HG02973 (cell line): ENCODE data around the gene KIF21A.

Experiments used
- ATAC-seq: cut with Tn5 transposase; IDR thresholded peaks from one replicate; pipeline ENCODE4 v1.9.1; 2021; ENCODE audit warnings: moderate library complexity; ENCODE audit not compliant: unreplicated experiment

KIF21A gene

GRCh38 chr12:39389399-39390150 is 53.3 kb downstream of the KIF21A start:
- no peak for ATAC-seq

- no peak for ATAC-seq
These were observed 56.6 kb downstream of the KIF21A start for GRCh38 chr12:39386335-39386734.

GRCh38 chr12:39383114-39383513 is 59.8 kb downstream of the KIF21A start:
- no peak for ATAC-seq

DNA sequence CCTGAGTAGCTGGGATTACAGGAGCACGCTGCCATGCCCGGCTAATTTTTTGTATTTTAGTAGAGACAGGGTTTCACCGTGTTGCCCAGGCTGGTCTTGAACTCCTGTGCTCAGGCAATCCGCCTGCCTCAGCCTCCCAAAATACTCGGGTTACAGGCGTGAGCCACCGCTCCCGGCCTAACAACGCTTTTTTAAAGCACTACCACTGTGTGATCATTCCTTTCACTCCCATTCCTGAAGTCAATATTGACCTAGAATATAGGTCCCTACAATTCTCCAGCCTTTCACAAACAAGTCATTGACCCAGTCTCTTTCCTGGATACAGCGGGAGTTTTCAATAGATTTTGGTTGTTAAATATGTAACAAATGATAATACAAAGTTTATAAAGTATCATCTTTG is 62.8 kb downstream of the KIF21A start:
- ATAC-seq: no peak

DNA sequence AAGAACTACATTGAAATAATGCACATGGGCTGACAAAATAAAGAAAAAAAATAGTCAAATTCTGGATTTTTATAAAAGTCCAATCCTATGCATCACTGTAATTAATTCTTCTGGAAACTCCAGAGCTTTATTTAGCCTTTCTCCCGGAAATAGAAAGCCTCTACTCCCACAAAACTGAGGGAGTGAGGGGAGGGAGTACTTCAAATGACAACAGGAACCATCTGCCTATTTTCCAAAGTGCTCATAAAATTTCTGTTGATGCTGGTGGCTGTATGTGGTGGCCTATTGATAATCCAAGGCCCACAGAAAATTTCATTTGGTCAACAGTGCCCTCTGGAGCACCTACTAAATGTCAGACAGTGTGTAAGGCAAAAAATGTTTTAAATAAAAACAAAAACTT is 64.6 kb downstream of the KIF21A start:
- no peak for ATAC-seq

DNA sequence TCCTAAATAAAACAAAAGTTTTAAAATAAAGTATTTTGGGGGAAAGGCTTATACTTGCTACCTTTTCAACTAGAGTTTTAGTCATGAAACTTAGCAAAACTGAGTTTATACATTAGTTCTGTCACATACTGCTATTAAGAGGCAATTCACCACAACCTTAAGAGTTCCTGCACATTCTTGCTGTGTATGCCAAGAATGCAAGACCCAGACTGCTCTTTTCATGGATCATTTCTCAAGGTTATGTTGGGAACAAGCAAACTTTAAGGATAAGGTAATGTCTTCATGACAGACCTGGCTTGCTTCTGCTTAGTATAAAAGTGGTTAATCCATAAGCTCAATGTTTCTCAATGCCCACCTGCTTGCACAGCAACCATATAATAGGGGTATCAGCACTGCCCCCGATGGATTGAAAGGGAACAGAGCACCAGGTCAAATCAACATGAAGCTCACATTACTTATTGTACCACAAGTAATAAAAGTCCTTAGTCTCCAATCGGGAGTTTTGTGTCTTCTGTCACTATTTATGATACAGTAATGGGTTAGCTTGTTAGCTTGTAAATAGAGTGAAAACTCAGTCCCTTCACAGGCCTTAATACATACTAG is 67.6 kb downstream of the KIF21A start:
- ATAC-seq: no peak

- ATAC-seq: peak; percentile 91
These were observed 70.0 kb downstream of the KIF21A start for GRCh38 chr12:39372929-39373328.

DNA sequence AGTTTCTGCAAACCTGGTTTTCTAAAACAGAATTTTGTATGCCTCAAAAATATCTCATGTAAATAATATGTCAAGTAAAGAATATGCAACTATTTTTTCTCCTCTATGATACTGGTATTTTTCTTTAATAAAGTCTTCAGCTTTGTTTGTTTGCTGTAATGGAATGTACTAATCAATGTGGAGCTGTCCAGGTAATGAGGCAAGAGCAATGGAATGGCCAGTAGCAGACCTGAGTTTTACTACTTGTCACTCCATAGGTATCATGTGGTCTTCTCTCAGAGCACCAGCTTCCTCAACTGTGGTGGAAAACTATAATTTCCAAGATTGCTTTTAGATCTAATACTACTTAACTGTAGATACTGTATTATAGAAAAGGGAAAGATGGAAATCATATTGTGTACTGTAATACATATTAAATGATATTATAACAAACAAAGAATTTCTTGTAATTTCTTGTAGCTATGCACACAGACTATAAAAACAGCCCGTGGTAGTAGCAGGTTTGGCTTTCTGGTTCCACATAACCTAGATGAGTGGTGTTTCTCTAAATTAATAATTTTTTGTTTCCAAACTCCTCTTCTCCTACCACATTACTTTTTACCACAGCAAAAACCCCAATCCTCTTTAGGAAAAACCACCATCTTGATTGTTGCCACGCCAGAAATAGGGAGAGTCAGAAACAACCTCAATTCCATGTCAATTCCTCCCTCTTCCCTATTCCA is 70.6 kb downstream of the KIF21A start:
- ATAC-seq: no peak

- peak; percentile 35 for ATAC-seq
These were observed 73.2 kb downstream of the KIF21A start for GRCh38 chr12:39369756-39370155.

- no peak for ATAC-seq
These were observed 74.0 kb downstream of the KIF21A start for GRCh38 chr12:39368891-39369290.

DNA sequence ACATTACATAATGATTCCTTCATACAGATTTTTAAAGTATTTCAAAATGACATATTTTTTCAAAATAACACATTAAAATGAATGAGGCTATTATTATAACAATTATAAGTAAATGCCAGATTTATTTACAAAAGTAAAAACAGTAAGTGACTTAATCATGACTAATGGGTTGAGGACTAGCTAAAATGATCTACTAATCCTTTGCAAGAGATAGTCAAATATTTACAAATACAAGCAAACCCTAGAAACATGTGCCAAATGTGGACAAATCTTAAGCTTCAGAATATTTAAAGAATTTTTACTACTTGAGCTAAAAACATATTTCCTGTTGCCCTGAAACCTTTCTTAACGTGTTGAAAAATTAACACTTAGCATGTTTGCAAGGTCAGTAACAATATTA is 74.8 kb downstream of the KIF21A start:
- ATAC-seq: no peak

DNA sequence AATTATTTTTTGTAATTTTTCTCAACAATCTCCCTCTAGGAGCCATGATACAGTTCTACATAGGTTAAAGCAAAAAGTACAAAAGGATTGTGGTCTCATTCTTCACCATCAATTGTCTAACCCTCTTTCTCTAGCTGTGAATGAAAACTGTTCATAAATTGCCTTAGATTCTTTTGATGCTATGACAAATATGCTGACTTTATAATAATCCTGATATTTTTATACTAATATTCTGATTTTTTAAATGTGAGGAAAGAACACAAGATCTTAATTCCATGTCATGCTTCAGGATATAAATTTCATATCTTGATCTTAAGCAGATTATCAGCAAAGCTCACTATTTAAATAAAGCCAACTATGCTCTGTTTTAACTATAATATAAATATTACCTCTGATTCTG is 75.4 kb downstream of the KIF21A start:
- ATAC-seq: no peak

DNA sequence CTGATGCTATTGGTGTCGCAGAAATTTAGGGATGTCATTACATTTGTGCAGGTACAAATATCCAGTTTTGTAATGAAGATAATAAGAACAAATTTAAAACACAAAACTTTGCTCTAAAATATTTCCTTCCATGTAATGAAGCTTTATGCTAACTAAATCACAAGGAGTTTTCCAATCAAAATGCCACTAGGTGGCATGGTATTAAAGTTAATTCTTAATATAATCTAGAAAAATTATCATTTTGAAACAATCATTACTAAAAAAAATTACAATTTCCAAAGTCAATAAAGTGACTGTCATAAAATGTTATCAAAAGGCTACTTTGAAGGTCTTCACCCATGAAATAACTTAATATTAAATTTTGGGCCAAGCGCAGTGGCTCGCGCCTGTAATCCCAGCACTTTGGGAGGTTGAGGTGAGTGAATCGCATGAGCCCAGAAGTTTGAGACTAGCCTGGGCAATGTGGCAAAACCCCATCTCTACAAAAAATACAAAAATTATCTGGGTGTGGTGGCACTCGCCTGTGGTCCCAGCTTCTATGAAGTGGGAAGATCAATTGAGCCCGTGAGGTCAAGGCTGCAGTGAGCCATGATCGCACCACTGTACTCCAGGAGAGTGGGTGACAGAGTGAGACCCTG is 77.4 kb downstream of the KIF21A start:
- no peak for ATAC-seq

DNA sequence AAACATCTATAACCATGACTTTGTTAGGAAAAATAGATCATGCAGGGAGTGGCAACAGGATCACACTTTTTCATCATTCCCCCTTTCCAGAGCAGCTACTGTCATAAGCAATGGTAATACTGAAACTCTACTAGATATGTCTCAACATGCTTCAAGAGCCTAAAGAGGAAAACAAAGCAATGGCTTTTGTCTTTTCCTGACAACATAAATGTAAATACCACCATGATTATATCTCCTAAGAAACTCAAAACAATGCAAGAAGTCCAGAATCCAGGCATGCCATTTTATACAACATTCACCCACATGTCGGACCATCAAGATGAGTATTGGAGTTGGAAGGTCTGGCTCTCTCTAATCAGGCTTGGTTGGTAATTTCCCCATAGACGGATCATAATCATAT is 78.7 kb downstream of the KIF21A start:
- ATAC-seq: no peak

GRCh38 chr12:39359645-39360044 is 83.3 kb downstream of the KIF21A start:
- no peak for ATAC-seq

- ATAC-seq: no peak
These were observed 85.9 kb downstream of the KIF21A start for GRCh38 chr12:39357041-39357440.

DNA sequence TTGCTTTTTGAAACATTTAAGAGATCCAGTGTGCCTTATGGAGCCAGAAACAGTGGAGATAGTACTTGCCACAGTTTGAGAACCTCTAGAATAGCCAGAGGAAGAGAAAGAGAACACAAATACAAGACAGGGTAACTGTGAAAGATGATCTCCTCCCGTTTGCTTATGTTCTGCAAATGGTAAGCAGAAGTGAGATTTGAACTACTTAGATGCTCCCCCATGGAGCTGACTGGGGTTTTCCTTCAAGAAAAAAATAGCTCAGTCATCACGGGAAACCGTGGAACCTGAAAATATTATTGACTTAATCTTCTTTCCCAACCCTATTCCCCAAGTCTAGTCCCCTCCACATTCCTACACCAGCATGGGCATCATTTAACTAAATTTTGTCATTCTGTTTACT is 87.1 kb downstream of the KIF21A start:
- no peak for ATAC-seq

GRCh38 chr12:39354955-39355354 is 88.0 kb downstream of the KIF21A start:
- no peak for ATAC-seq

- ATAC-seq: no peak
These were observed 90.4 kb downstream of the KIF21A start for GRCh38 chr12:39352471-39353017.

GRCh38 chr12:39351153-39351552 is 91.8 kb downstream of the KIF21A start:
- no peak for ATAC-seq

DNA sequence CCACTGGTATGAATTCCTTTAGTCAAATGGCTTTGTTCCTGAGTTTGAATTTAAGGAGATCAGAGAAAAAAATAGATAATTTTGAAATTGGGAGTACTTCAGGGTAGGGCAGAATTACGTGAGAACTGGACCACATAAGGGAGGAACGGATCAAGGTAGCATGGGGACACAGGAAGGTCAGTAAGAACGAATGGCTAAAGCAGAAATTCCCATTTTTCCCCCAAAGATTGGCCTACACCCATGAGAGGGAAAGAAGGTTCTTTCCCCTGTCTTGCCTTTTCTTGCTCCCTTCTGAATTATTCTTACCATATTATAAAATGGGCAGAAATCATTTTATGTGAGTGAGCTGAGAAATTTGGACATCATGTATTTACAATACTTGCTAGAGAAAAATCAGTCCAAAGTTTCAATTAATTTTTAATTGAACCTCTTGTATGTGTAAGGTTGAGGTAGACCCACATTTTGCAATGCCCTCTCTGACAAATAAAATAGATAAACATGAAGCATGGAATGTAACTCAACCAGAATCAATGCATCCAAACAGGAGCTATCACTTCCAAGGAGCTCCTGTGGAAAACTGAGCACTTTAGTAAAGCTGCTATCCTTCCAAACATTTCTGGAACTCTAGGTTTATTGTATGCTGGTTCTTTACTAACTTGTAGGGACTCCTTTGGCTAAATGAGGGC is 93.8 kb downstream of the KIF21A start:
- no peak for ATAC-seq
